Transverse colon (tissue), 4 donors: ENCODE results near the gene CCDC50. TPM values are rescaled to one million over a fixed set of nuclear protein-coding genes. Genes with fewer than 3 reads are reported as not detected.
A peak's percentile ranks its signal among the peaks of the same experiment; 100 is the strongest.

Experiments
- DNase-seq: peaks from one replicate; pipeline ENCODE4 v3.0.0-alpha.2; 2019
- H3K27ac ChIP-seq, 4 donors: fragments of 200-600 bp; sonication (generic); 2 replicates each; pipeline ENCODE4 v1.5.1; 2016 to 2018; ENCODE audit warnings: inconsistent platforms in 4 of 4
- H3K27me3 ChIP-seq: fragments of 200-600 bp; sonication (generic); 2 replicates; pipeline ENCODE4 v1.5.1; 2017; ENCODE audit warnings: inconsistent platforms
- H3K36me3 ChIP-seq, 4 donors: fragments of 200-600 bp; sonication (generic); 2 replicates each; pipeline ENCODE4 v1.5.1; 2017 to 2019; ENCODE audit warnings: inconsistent platforms in 4 of 4
- H3K4me1 ChIP-seq, 4 donors: fragments of 200-600 bp; sonication (generic); 2 replicates each; pipeline ENCODE4 v1.5.1; 2017 to 2020; ENCODE audit warnings: inconsistent platforms in 4 of 4
- H3K4me3 ChIP-seq, 4 donors: fragments of 200-600 bp; sonication (generic); 1 replicate in 1 of 4; 2 replicates in 3 of 4; pipeline versions ENCODE4 v1.5.1 to v1.6.1; 2017 to 2019; ENCODE audit warnings: inconsistent platforms in 4 of 4
- H3K9me3 ChIP-seq, 2 donors: fragments of 200-600 bp; sonication (generic); 2 replicates each; pipeline ENCODE4 v1.5.1; 2017 to 2019; ENCODE audit warnings: inconsistent platforms in 2 of 2
- EP300 ChIP-seq: sonication (generic); formaldehyde crosslinking; IDR thresholded peaks from one replicate; pipeline ENCODE4 v1.6.1; 2017; ENCODE audit warnings: antibody characterized with exemption, low read depth
- POLR2A ChIP-seq: fragments of 450-650 bp; IDR thresholded peaks from one replicate; pipeline ENCODE4 v1.6.1; 2016; ENCODE audit warnings: antibody characterized with exemption, mild to moderate bottlenecking, moderate library complexity
- POLR2AphosphoS5 ChIP-seq, 3 donors: sonication (generic); formaldehyde crosslinking; IDR thresholded peaks; one replicate each; pipeline ENCODE4 v1.6.1; 2016; ENCODE audit warnings: antibody characterized with exemption in 3 of 3
- WGBS, 2 donors: methylation state at CpG; one replicate each; pipeline ENCODE4 v1.1.5; 2018; ENCODE audit warnings: low coverage in 1 of 2; 5-methylcytosine and 5-hydroxymethylcytosine counted together
- in situ Hi-C, 4 donors: fragments of 200-750 bp; cut with MboI; loops; one replicate each; pipeline versions ENCODE4 v1.15.0 to v1.15.1; 2017; ENCODE audit warnings: low sequenced_read_pairs in 3 of 4, low pct_ligation_motif_present in 1 of 4, low pct_unique_long_range_greater_than_20kb in 1 of 4
- intact Hi-C: fragments of 100-400 bp; cut with DNase I; formaldehyde crosslinking; loops from one replicate; pipeline ENCODE4 v1.15.1; 2023; ENCODE audit warnings: low total_unique reads
- total RNA-seq, 4 donors: library from RNA; depleted of rRNA; stranded (reverse); fragments of >200 nt; gene quantifications; one replicate each; pipeline ENCODE4 v1.1.0, GENCODE V29; 2016
- TF ChIP-seq, protein P1 (sequence below), 5 experiments: fragments of 200-600 bp in 3 of 5; fragments of 450-650 bp in 2 of 5; sonication (generic) in 3 of 5; IDR thresholded peaks; 1 replicate in 2 of 5; 2 replicates in 3 of 5; pipeline ENCODE4 v1.5.1; 2016 to 2017; ENCODE audit warnings: antibody characterized with exemption in 5 of 5, inconsistent platforms in 3 of 5, mild to moderate bottlenecking in 2 of 5, moderate library complexity in 1 of 5

The CCDC50 gene
- total RNA-seq, 4 donors from 2014 or later = 61.3 to 78.0 (median 69.5) TPM

GRCh38 chr3:191330530-191331048 lies 1.4 kb downstream of the CCDC50 start:
- Histone ChIP-seq H3K27me3 (no peaks in the 10 kb centered on the region), H3K27ac (peak overlapping the region; percentile 92 to 98 (median 96)), H3K4me1 (peaks cover 0 to 47% (median 25%) of the 10 kb centered on the region in 4 donors), H3K4me3 (peak overlapping the region; percentile 46 to 98 (median 86)), H3K9me3 (no peaks in the 10 kb centered on the region), H3K36me3 (no peaks in the 10 kb centered on the region)
- TF ChIP-seq, protein P1, sequence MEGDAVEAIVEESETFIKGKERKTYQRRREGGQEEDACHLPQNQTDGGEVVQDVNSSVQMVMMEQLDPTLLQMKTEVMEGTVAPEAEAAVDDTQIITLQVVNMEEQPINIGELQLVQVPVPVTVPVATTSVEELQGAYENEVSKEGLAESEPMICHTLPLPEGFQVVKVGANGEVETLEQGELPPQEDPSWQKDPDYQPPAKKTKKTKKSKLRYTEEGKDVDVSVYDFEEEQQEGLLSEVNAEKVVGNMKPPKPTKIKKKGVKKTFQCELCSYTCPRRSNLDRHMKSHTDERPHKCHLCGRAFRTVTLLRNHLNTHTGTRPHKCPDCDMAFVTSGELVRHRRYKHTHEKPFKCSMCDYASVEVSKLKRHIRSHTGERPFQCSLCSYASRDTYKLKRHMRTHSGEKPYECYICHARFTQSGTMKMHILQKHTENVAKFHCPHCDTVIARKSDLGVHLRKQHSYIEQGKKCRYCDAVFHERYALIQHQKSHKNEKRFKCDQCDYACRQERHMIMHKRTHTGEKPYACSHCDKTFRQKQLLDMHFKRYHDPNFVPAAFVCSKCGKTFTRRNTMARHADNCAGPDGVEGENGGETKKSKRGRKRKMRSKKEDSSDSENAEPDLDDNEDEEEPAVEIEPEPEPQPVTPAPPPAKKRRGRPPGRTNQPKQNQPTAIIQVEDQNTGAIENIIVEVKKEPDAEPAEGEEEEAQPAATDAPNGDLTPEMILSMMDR (IDR thresholded peaks at IDR 0.05) = no peak
- TF ChIP-seq POLR2AphosphoS5 (IDR thresholded peaks at IDR 0.05) = peak in 1 of 3 donors; percentile 21
- intact Hi-C loops = no loop called here
- no peak for DNase-seq
- 17 to 25% methylated on average over 10 to 11 of the region's 11 CpGs for WGBS, 2 donors
- in situ Hi-C loops = no loop called here

DNA sequence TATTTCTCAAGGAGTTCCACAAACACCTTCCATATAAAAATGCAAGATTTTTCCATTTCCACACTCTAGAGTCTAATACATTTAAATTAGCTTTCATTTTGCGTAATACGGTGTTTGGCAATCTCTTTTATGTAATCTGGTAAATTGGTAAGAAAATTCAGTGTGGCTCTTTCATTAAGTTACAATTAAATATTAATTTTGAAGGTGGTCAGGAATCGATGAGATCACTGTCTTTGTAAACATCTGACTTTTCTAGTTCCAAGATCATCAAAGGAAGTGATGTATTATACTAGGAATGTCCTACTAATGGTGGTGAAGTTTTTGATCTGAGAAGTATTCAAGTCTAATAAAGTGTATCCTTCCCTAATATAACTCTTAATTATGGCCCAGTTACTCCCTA lies 2.2 kb downstream of the CCDC50 start:
- in situ Hi-C loops (no loop called here), intact Hi-C loops (no loop called here)
- Histone ChIP-seq H3K4me1 (peaks cover 0 to 48% (median 25%) of the 10 kb centered on the region in 4 donors), H3K9me3 (no peaks in the 10 kb centered on the region), H3K36me3 (no peaks in the 10 kb centered on the region), H3K27ac (peak overlapping the region; percentile 92 to 98 (median 96)), H3K27me3 (no peaks in the 10 kb centered on the region), H3K4me3 (peak overlapping the region in 2 of 4 donors; percentile 87 to 98)
- TF ChIP-seq POLR2A (no peak), EP300 (no peak), POLR2AphosphoS5 (IDR thresholded peaks at IDR 0.05) (no peak)
- TF ChIP-seq, protein P1 (IDR thresholded peaks at IDR 0.05) = no peak
- DNase-seq = no peak
- 67 to 71% methylated on average over 3 of the region's 3 CpGs for WGBS, 2 donors

DNA sequence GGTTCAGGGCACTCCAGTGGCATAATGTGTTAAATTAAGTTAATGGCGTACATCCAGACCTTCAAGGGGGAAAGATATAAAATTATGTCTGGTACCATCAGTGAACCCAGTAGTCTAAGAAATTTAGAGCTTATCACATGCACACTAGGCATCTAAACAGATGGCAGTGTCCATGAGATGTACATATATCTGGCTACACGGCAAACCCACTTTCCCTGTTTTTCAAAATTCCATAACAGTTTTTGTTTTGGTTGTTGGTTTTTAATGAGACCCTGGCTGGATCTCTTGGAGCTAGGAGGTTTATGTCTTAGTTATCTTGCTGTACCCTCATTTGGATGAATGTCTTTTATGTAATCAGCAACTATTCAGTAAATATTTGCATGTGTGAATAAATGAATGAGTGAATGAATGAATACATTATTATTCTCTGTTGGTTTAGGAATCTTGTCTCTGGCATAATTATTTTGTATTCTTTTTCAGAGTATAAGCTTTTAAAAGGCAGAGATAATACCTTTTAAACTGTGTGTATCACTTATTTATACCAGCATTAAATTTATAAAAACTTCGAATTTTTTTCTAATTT lies 4.2 kb downstream of the CCDC50 start:
- DNase-seq = no peak
- no peak for TF ChIP-seq POLR2AphosphoS5 (IDR thresholded peaks at IDR 0.05)
- TF ChIP-seq, protein P1 (IDR thresholded peaks at IDR 0.05) = no peak
- no peak for TF ChIP-seq EP300
- no peak for TF ChIP-seq POLR2A
- Histone ChIP-seq H3K4me3 (no peak overlapping the region), H3K9me3 (no peaks in the 10 kb centered on the region), H3K27me3 (no peaks in the 10 kb centered on the region), H3K36me3 (no peaks in the 10 kb centered on the region), H3K27ac (no peak overlapping the region), H3K4me1 (peaks cover 0 to 65% (median 31%) of the 10 kb centered on the region in 4 donors)
- 81 to 84% methylated on average over 3 of the region's 3 CpGs for WGBS, 2 donors
- in situ Hi-C loops = no loop called here
- intact Hi-C loops = no loop called here

- DNase-seq = no peak
- H3K4me3 ChIP-seq = no peak overlapping the region
- in situ Hi-C loops = no loop called here
- 68 to 75% methylated on average over 4 of the region's 4 CpGs for WGBS, 2 donors
- no peaks in the 10 kb centered on the region for H3K27me3 ChIP-seq
- H3K36me3 ChIP-seq = no peaks in the 10 kb centered on the region
- H3K4me1 ChIP-seq = peaks cover 0 to 75% (median 33%) of the 10 kb centered on the region in 4 donors
- intact Hi-C loops = no loop called here
- H3K27ac ChIP-seq = no peak overlapping the region
- TF ChIP-seq, protein P1 (IDR thresholded peaks at IDR 0.05) = no peak
- H3K9me3 ChIP-seq = no peaks in the 10 kb centered on the region
Observed at GRCh38 chr3:191334346-191334893, 5.2 kb downstream of the CCDC50 start.
